Globus pallidus (tissue), 1 donor: ENCODE measurements around the gene PLPPR3.
"Not testable (repeated sequence)": the region's sequence is repeated elsewhere in the genome, so short reads cannot be mapped to it uniquely, and the experiment has no call there.

Experiments used
- DNase-seq: peaks from one replicate; pipeline ENCODE4 v3.0.0-alpha.2; 2015; ENCODE audit warnings: low spot score

PLPPR3 gene

DNA sequence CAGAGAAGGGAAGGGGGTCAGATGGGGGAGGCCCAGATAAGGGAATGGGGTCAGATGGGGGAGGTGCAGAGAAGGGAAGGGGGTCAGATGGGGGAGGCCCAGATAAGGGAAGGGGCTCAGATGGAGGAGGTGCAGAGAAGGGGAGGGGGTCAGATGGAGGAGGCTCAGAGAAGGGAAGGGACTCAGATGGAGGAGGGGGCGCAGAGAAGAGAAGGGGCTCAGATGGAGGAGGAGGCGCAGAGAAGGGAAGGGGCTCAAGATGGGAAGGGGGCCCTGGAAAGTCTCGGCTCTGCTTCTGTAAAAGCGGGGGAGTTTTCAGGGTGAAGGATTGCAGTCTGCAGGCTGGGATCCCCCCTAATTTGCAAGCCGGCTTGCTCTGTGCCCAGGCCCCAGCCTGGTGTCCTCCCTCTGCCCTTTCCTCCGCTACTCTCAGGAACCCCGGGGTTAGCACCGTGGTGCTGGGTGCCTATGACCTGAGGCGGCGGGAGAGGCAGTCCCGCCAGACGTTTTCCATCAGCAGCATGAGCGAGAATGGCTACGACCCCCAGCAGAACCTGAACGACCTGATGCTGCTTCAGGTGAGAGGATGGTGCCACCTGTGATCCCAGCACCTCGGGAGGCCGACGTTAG lies 7.5 kb upstream of the PLPPR3 start:
- DNase-seq, result no peak

DNA sequence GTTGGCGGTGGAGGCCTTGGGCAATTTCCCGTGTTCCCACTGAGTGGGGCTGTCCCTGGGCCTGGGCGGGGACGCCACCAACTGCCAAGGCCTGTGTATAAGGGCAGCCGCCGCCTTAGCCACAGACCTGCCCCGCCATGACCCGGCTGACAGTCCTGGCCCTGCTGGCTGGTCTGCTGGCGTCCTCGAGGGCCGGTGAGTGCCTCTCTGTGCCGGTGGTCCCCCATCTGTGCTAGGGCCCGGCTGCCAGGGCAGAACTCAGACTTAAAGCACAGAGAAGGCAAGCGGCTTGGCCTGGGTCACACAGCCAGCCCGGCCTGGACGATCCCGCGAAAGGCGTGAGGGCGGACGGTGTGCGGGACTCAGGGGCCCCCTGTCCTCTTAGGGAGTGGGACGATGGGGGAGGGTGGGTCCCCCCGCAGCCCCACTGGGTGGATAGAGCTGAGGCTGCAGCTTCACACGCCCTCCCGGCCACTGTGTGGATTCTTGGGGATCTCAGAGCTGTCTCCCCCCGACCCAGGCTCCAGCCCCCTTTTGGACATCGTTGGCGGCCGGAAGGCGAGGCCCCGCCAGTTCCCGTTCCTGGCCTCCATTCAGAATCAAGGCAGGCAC lies 6.1 kb upstream of the PLPPR3 start, which contains the start of gene AZU1:
Gene AZU1 (plus strand): TSS at position 128 of the 612 bp plus-strand sequence. CDS start 10 bp downstream, at position 138.
- DNase-seq, result no peak

DNA sequence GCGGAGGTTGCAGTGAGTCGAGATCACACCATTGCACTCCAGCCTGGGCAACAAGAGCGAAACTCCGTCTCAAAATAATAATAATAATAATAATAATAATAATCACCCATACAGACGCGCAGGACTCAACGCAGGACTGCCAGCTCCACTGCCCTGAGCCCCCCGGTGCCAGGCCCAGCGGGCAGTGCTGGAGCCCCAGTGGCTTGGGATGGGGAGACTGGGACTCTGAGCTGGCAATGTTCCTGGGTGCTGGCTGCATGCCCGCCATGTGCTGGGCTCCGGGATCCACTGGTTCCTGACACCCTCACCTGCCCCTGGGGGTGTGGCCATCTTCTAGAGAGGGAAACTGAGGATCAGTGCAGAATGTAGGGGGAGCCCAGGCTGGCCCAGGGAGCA lies 5.6 kb upstream of the PLPPR3 start:
- DNase-seq, result no peak

- no peak for DNase-seq
Observed at GRCh38 chr19:825897-826644, 4.3 kb upstream of the PLPPR3 start.

GRCh38 chr19:824885-825284 lies 3.1 kb upstream of the PLPPR3 start:
- no peak for DNase-seq

- DNase-seq, result no peak
Observed at GRCh38 chr19:823565-824121, 1.9 kb upstream of the PLPPR3 start.

GRCh38 chr19:821231-821824 lies 427 bp downstream of the PLPPR3 start:
- no peak for DNase-seq

- not testable (repeated sequence) for DNase-seq
Observed at GRCh38 chr19:820212-820611, 1.5 kb downstream of the PLPPR3 start.

DNA sequence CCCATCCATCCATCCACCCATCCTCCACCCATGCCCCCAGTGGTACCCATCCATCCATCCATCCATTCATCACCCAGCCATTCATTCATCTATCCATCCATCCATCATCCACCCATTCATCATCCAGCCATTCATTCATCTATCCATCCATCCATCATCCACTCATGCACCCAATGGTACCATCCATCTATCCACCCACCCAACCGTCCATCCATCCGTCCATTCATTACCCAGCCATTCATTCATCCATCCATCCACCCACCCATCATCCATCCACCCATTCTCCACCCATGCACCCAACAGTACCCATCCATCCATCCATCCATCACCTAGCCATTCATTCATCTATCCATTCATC lies 5.3 kb downstream of the PLPPR3 start:
- no peak for DNase-seq

GRCh38 chr19:815775-816499 lies 5.8 kb downstream of the PLPPR3 start:
- DNase-seq, result no peak

- DNase-seq, result no peak
Observed at GRCh38 chr19:815079-815774, 6.5 kb downstream of the PLPPR3 start.

- DNase-seq, result no peak
Observed at GRCh38 chr19:814152-815078, 7.3 kb downstream of the PLPPR3 start.

DNA sequence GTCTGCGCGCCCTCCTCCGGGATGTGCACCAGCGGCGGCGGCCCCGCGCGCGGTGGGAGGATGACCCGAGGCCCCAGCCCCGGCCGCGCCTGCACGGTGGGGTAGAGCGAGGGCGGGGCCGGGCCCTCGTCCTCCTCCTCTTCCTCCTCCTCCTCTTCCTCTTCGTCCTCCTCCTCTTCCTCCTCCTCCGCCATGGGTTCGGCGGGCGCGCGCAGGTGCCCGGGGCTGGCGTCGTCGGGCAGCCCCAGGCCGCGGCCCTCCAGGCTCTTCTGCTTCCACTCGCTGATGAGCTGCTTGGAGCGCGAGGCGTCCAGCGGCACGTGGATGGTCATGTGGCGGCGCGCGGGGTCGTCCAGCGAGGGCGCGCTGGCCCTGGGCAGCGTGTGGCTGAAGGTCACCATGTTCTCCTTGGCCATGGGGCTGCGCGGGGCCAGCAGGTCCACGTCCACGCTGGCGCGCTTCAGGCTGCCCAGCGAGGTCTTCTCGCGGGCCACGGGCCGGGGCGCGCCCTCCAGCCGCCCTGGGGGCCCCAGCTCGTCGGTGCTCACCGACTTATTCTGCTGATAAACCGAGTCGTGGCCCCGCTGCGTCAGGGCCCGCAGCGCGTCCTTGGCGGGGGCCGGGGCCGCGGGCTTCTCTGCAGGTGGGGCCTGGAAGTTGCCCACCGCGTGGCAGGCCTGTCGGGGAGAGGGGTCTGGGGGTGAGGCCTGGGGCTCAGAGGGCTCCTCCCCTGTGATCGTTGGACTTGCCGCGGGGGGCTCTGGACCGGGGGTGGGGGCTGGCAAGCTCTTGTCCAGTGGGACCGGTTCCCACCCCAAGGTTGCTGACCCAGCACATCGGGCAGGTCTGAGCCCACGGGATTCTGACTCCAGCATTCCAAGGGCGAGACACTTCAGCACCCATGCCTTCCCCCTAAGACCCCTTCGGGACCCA lies 8.3 kb downstream of the PLPPR3 start:
- DNase-seq, result no peak

DNA sequence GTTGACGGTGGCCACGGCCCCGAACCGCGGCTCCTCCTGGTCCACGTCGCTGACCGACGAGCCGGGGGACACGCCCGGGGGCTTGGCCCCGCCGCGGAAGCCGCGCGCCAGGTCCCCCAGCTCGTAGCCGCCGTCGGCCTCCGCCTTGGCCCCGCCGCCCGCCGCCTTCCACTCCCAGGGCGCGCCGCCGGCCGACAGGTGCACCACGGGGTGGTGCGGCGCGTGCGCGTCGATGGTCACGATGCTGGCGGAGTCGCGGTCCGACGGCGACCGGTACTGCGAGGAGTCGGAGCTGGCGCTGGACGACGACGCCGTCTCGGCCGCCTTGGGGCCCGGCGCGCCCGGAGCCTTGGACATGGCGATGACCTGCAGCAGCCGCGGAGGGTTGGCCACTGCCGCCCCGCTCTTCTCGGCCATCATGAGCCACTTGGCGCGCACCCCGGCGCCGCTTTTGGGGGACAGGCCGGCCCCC lies 9.0 kb downstream of the PLPPR3 start:
- no peak for DNase-seq

DNA sequence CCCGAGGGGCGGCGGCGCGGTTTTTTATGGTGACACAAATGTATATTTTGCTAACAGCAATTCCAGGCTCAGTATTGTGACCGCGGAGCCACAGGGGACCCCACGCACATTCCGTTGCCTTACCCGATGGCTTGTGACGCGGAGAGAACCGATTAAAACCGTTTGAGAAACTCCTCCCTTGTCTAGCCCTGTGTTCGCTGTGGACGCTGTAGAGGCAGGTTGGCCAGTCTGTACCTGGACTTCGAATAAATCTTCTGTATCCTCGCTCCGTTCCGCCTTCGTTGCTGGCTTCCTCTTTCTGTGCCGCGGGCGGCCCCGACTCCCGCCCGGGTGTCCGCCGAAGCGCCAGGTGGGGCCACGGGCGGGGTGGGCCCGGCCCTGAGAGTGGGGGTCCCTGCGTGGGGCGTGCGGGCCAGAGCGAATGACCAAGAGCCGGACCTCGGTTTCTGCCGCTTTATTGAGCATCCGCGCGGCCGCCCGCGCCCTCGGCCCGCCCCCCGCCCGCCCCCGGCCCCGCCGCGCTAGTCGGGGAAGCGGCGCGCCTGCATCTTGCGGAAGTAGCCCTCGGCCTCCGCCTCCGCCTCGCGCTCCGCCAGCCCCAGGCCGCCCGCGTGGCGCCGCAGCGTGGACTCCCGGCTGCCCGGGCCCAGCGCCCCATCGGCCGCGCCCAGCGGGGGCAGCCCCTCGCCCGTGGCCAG lies 9.6 kb downstream of the PLPPR3 start:
- no peak for DNase-seq

GRCh38 chr19:811506-812048 lies 10.2 kb downstream of the PLPPR3 start:
- no peak for DNase-seq

DNA sequence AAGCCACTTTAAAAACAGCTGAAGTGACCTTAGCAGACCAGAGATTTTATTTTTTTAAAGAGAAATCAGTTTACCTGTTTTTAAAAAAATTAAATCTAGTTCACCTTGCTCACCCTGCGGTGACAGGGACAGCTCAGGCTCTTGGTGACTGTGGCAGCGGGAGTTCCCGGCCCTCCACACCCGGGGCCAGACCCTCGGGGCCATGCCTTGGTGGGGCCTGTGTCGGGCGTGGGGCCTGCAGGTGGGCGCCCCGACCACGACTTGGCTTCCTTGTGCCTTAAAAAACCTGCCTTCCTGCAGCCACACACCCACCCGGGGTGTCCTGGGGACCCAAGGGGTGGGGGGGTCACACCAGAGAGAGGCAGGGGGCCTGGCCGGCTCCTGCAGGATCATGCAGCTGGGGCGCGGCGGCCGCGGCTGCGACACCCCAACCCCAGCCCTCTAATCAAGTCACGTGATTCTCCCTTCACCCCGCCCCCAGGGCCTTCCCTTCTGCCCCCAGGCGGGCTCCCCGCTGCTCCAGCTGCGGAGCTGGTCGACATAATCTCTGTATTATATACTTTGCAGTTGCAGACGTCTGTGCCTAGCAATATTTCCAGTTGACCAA lies 10.8 kb downstream of the PLPPR3 start:
- no peak for DNase-seq
